ENCODE results near the gene SPATA24. TPM values are rescaled to one million over a fixed set of nuclear protein-coding genes. Genes with fewer than 3 reads are reported as not detected.

Gene SPATA24
- total and polyA plus RNA-seq, 2 of the 13 experiments (the other 11 are each of a cell fraction or from before 2014, with no cell fraction given), result 6.0 to 11.1 TPM

- no peak for TF ChIP-seq ZNF83 (CRISPR knock-in tag; IDR thresholded peaks at IDR 0.05; ENCODE audit: borderline replicate concordance)
- peak; percentile 82; the same call in 1 of the 2 replicates for TF ChIP-seq DR1 (CRISPR knock-in tag; IDR thresholded peaks at IDR 0.05)
- TF ChIP-seq SRSF4 (IDR thresholded peaks at IDR 0.05; ENCODE audit: low read depth, low read length, poor library complexity, severe bottlenecking), result no peak
- peak; percentile 67 for TF ChIP-seq SALL1 (CRISPR knock-in tag; IDR thresholded peaks at IDR 0.05)
- TF ChIP-seq NR1H2 (CRISPR knock-in tag; IDR thresholded peaks at IDR 0.05; ENCODE audit: borderline replicate concordance, low read depth), result no peak
- TF ChIP-seq ZNF782 (CRISPR knock-in tag; IDR thresholded peaks at IDR 0.05; ENCODE audit: borderline replicate concordance), result 0 out of 2 replicates have a peak, but pooled peaks have one; percentile 41
- peak; percentile 55; the same call in 1 of the 2 replicates for TF ChIP-seq NRL (CRISPR knock-in tag; IDR thresholded peaks at IDR 0.05; ENCODE audit: borderline replicate concordance)
- TF ChIP-seq EZH2 (conservative IDR thresholded peaks at IDR 0.05; ENCODE audit: low read depth, low read length), result no peak
- TF ChIP-seq BCLAF1 (IDR thresholded peaks at IDR 0.05), result no peak
- TF ChIP-seq AHDC1 (CRISPR knock-in tag; IDR thresholded peaks at IDR 0.05; ENCODE audit: borderline replicate concordance), result no peak
- peak; percentile 66; the same call in 1 of the 2 replicates for TF ChIP-seq ATF7-NPFF (CRISPR knock-in tag; IDR thresholded peaks at IDR 0.05; ENCODE audit: low read depth)
- no peak for TF ChIP-seq ZNF558 (CRISPR knock-in tag; IDR thresholded peaks at IDR 0.05; ENCODE audit: borderline replicate concordance)
- no peak for TF ChIP-seq PHF20 (CRISPR knock-in tag; IDR thresholded peaks at IDR 0.05)
- TF ChIP-seq FOXO4 (CRISPR knock-in tag; conservative IDR thresholded peaks at IDR 0.05), result no peak
- no peak for TF ChIP-seq FOXP4 (CRISPR knock-in tag; IDR thresholded peaks at IDR 0.05)
- no peak for TF ChIP-seq ZNF33B (CRISPR knock-in tag; IDR thresholded peaks at IDR 0.05)
Measured at GRCh38 chr5:139439013-139439903, 35.4 kb upstream of the SPATA24 start, which contains the start of gene DNAJC18 (continued).

All from HepG2 (cell line).